RWPE2 (cell line): ENCODE measurements around the gene HIBCH.

Experiments used
- ATAC-seq: fragments of 200-7000 bp; cut with Tn5 transposase; 3 replicates; pipeline ENCODE4 v1.9.1; 2021; ENCODE audit warnings: low read depth
- DNase-seq: peaks from one replicate; pipeline ENCODE4 v3.0.0-alpha.2; 2020; ENCODE audit warnings: low spot score
- H3K27ac ChIP-seq: fragments of 450-650 bp; 2 replicates; pipeline ENCODE4 v1.5.1; 2017; ENCODE audit warnings: mild to moderate bottlenecking; ENCODE audit not compliant: poor library complexity, severe bottlenecking
- H3K27me3 ChIP-seq: fragments of 250-450 bp; sonication (Bioruptor Pico); 2 replicates; pipeline ENCODE4 v1.5.1; 2021; ENCODE audit warnings: mild to moderate bottlenecking, moderate library complexity; ENCODE audit not compliant: insufficient read depth, poor library complexity, severe bottlenecking
- H3K36me3 ChIP-seq: fragments of 250-450 bp; sonication (Bioruptor Pico); 2 replicates; pipeline ENCODE4 v1.5.1; 2020; ENCODE audit warnings: low read depth, mild to moderate bottlenecking, moderate library complexity
- H3K4me1 ChIP-seq: fragments of 250-450 bp; sonication (Bioruptor Pico); 2 replicates; pipeline ENCODE4 v1.5.1; 2021; ENCODE audit warnings: mild to moderate bottlenecking, moderate library complexity; ENCODE audit not compliant: insufficient read depth, poor library complexity, severe bottlenecking
- H3K4me3 ChIP-seq: fragments of 250-450 bp; sonication (Bioruptor Pico); 2 replicates; pipeline ENCODE4 v1.5.1; 2021; ENCODE audit warnings: mild to moderate bottlenecking, moderate library complexity; ENCODE audit not compliant: severe bottlenecking
- H3K9me3 ChIP-seq: fragments of 250-450 bp; sonication (Bioruptor Pico); 2 replicates; pipeline ENCODE4 v1.5.1; 2021; ENCODE audit warnings: mild to moderate bottlenecking, moderate library complexity; ENCODE audit not compliant: severe bottlenecking
- CTCF ChIP-seq: fragments of 450-650 bp; IDR thresholded peaks from one replicate; pipeline ENCODE4 v1.5.1; 2017; ENCODE audit warnings: mild to moderate bottlenecking, moderate library complexity; ENCODE audit not compliant: poor library complexity, severe bottlenecking

HIBCH gene

DNA sequence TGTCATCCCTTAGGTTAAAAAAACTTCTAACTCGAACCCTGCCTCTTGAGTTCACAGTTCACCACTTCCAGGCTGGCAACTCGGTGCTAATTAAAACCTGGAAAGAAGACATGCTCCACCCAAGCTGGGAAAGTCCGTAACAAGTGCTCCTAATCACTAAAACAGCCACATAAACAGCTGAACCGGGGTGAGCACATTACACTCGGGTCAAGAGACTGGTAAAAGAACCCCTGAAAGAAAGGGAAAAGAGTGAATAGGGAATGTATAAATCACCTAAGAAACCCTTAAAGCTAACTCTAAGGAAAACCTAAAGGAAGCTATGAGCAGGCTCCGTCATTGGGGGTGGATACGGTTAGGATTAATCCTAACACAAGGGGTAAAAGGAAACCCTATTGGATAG lies 102.0 kb downstream of the HIBCH start:
- Histone ChIP-seq H3K36me3 (peaks cover 1% of the 10 kb centered on the region; the same call in 1 of the 2 replicates), H3K4me1 (no peaks in the 10 kb centered on the region), H3K27ac (no peak overlapping the region), H3K4me3 (no peak overlapping the region), H3K9me3 (no peaks in the 10 kb centered on the region), H3K27me3 (no peaks in the 10 kb centered on the region)
- no peak for TF ChIP-seq CTCF
- ATAC-seq: no peak
- DNase-seq: no peak

DNA sequence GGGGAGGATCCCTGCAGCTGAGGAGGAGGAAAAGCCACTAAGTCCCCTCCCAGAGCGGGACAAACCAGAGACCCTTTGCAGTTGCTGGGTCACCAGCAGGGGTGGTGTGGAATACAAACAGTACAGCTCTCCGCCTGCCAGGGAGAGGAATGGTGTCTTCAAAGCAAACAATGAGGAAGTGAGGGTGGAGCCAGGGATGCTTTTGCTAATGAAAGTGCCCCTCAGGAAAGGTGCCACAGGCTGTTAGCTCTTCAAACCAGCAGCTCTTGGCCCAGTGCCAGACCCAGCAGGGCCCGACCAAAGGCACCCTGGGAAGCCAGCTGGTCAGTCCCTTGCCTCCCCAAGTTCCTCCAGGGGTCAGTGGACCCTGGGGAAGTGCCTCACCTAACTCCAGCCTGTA lies 102.8 kb downstream of the HIBCH start:
- Histone ChIP-seq H3K27ac (no peak overlapping the region), H3K4me1 (no peaks in the 10 kb centered on the region), H3K27me3 (no peaks in the 10 kb centered on the region), H3K9me3 (no peaks in the 10 kb centered on the region), H3K36me3 (peaks cover 7% of the 10 kb centered on the region; the same call in 1 of the 2 replicates), H3K4me3 (no peak overlapping the region)
- ATAC-seq: no peak
- TF ChIP-seq CTCF: no peak
- no peak for DNase-seq

- ATAC-seq: no peak
- DNase-seq: no peak
- no peaks in the 10 kb centered on the region for H3K27me3 ChIP-seq
- H3K4me1 ChIP-seq: no peaks in the 10 kb centered on the region
- TF ChIP-seq CTCF: no peak
- H3K4me3 ChIP-seq: no peak overlapping the region
- H3K9me3 ChIP-seq: no peaks in the 10 kb centered on the region
- no peak overlapping the region for H3K27ac ChIP-seq
- peaks cover 7% of the 10 kb centered on the region; the same call in 1 of the 2 replicates for H3K36me3 ChIP-seq
Observed at GRCh38 chr2:190215620-190216019, 104.0 kb downstream of the HIBCH start.

GRCh38 chr2:190214426-190215194 lies 105.0 kb downstream of the HIBCH start:
- no peak overlapping the region for H3K4me3 ChIP-seq
- peaks cover 7% of the 10 kb centered on the region; the same call in 1 of the 2 replicates for H3K36me3 ChIP-seq
- no peak overlapping the region for H3K27ac ChIP-seq
- DNase-seq (no peak), ATAC-seq (no peak)
- H3K4me1 ChIP-seq: no peaks in the 10 kb centered on the region
- TF ChIP-seq CTCF: no peak
- H3K27me3 ChIP-seq: no peaks in the 10 kb centered on the region
- no peaks in the 10 kb centered on the region for H3K9me3 ChIP-seq
